ENCODE data around the gene PTCD1.

Gene PTCD1

DNA sequence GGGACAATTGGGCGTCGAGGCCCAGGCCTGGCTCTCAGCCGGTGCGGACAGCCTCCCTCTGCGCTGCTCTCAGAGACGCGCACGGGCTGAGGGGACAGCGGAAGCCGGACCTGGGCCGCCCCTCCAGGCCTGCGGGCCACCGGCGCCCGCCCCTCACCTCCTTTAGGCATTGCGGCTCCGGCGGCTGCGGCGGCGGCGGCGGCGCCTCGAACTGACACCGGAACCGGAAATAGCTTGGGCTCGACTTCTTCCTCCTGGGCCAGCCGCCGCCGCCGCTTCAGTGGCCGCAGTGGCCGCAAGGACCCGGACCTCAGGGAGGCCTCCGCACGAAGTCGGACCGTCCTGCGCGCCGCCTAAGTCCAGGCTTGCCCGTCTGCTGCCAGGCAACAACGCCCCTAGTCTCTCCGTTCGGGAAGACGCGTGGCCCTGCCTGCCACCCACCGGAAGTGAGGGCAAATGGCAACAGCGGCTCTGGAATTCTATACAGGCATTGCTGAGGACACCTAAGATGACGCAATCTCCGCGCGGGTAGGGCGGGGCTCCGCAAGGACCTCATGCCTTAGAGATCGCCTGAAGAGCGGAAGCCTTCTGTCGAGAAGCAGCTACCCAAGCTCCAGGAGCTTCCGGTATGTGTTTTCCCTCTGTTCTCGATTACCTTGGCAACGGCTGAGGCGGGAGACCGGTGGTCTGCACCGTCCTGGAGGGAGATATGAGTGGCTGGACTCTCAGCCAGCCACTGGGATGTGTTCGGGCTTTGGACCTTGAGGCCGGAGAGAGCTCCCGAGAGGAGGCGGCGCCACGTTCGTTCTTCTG is 30.0 kb downstream of the PTCD1 start, which contains the start of the genes BUD31 and PDAP1:
Gene BUD31 (plus strand): TSS at position 591 of the 813 bp plus-strand sequence. CDS start 2,124 bp downstream, outside the sequence.
Gene PDAP1 (minus strand): TSS at position 219 of the 813 bp plus-strand sequence. CDS start 49 bp downstream, at position 170.
- peak; percentile 95 for DNase-seq

DNA sequence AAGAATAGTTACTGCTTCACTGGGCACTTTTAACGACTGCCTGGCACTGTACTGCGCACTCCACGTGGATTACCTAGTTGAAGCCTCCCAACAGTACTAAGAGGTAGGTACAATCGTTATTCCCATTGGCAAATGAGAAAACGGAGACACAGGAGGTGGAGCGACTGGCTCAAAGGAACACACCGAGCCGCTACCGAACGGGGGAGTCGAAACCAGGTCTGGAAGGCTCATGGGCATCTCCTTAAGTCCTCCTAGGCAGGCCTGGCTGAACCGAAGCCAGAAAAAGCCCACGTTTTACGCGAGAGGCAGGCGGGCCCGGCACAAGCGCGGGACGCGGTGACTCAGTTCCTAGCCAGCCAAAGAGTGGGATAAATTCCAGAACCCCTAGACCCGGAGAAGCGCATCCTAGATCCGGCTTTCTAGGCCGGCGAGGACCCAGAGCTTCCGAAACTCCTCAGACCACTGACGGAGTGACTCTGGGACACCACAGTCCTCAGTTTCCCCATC is 30.7 kb downstream of the PTCD1 start:
- peak; percentile 53 for DNase-seq

DNA sequence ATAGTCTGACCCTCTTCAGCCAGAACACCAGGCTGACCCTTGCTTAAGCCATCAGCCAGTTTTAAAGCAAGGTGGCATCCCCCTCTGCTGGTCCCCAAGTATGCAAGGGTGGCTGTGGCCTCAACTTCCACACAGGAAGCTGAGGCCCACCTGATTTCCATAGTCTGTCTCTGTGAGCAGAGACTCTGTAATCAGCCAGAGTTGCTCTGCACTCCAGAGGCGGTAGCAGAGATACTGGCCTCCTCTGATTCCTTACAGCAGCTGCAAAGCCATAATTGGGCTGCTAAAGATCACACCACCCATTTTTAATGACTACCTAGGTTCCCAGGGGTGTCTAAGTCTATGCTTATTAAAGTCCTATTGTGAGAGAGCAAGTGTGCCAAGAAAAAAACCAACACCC is 32.0 kb downstream of the PTCD1 start:
- DNase-seq, result no peak

DNA sequence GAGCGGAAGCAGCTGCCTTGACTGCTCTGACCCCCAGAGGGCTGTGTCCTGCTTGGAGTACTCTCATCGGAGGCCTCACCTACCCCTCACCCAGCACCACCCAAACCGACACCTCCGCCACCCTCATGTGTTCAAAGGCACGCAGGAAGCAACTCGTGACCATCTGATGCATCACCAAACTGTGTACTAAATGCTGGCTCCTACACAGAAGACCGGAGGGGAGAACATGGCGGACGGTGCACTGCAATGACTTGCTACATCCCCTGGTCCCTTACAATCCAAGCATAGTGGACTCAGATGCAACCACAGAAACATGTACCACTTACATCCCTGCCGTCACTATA is 33.6 kb downstream of the PTCD1 start:
- DNase-seq, result no peak

DNA sequence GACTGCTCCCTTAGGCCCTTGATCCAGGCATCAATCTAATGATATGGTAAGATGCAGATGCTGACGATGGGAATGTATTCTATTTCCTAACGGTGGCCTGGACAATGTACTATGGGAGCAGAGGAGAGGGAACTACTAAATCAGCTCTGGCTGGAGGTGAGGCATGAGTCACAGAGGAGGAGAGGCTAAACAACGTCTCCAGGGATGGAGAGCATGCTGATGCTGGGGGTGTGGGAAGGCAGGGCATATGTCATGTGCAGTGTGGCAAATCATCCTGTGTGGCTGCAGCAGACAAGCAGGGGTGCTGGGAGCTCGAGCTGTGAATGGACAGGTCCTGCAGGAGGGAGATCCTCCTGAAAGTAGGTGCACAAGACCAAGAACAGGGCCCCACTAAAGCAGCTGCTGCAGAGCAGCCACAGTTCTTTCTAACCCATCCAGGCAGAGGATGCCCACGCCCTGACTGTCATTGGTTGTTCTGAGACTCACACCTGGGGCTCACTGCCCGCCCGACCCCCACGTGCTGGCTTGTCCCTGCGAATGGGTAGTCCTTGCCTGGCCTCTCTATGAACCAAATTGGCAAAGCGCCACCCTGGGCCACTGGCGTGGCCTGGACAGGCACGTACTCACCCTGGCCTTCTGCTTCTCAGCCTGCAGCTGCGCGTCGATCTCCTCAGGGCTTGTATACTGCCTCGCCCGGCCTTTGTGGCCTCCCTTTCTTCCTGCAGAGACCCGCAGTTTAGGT is 34.2 kb downstream of the PTCD1 start:
- no peak for DNase-seq

- DNase-seq, result no peak
Observed at GRCh38 chr7:99403764-99404163, 34.8 kb downstream of the PTCD1 start.

- no peak for DNase-seq
Observed at GRCh38 chr7:99402854-99403253, 35.7 kb downstream of the PTCD1 start.

DNA sequence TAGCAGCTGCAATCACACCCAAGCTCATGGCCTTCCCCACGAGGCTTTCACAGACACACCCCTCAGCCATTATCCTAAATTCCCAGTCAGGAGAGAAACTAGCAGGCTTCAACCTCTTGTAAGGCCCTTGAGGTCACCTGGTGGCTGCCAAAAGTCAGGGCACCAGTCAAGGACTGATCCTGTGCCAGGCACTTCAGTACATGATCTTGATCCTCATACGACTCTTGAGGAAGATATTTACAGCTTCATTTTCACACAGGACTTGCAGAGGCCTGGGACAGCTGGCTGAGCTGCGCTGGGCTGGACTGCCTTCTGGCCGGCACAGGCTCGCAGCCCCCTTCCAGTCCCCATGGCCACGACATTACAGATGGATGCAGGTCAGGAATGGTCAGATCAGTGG is 39.0 kb downstream of the PTCD1 start:
- no peak for DNase-seq

DNA sequence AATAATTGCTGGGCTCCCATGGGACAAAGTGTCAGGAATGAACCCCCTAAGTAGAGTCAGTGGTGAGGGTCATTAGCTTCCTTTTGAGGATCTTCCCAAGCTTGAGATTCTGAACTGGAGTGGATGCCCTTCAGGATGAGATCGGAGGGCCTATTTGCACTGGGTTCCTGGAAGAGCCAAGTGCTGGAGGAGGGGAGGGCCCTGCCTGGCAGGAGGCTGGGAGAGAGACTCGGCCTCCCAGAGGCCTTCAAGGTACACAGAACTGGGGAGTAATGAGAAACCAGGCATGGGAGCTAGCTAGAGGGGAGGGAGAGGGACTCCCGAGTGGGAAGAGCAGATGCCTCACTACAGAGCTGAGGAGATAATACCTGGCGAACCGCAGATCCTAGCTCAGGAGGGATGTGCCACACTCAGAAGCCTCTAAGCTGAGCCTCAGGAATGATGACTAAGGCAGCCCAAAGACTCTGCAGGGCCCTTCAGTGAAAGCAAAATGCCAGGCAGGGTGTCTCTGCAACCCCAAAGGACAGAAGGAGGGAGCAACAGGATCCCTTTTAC is 39.6 kb downstream of the PTCD1 start:
- DNase-seq, result no peak

- no peak for DNase-seq
Observed at GRCh38 chr7:99397297-99397983, 41.2 kb downstream of the PTCD1 start.

- DNase-seq, result no peak
Observed at GRCh38 chr7:99396418-99397296, 41.9 kb downstream of the PTCD1 start.

DNA sequence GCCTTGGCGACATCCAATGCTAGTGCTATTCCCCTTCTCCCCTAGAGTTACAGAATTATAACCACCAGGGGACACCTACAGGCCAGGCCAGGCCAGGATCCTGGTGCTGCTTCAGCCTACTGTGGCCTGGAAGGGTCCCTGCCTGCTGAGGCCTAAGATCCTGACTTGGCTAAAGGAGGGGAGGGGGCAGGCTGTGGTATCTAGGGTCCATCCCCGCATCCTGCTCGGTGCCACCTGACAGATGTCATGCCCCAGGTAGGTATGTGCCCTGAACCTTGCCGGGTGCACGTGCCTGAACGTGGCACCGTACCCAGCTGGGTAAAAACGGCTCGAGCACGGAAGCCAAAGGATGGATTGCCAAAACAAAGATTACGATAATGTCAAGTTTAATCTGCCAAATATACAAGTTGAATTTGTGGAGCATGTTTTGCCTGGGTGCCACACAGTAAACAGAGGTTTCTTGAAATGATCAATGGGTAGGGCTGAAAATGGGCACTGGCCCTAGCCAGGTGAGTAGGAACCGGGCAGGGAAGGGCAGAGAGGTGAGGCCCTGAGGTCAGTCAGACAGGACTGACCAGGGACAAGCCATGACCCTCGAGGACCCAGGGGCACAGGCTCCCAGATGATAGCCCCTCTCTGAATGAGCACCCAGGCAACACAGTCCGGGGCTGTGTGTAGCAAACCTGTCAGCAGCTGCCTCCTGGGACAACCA is 42.8 kb downstream of the PTCD1 start:
- DNase-seq, result no peak

GRCh38 chr7:99394188-99394502 is 44.5 kb downstream of the PTCD1 start:
- no peak for DNase-seq

DNA sequence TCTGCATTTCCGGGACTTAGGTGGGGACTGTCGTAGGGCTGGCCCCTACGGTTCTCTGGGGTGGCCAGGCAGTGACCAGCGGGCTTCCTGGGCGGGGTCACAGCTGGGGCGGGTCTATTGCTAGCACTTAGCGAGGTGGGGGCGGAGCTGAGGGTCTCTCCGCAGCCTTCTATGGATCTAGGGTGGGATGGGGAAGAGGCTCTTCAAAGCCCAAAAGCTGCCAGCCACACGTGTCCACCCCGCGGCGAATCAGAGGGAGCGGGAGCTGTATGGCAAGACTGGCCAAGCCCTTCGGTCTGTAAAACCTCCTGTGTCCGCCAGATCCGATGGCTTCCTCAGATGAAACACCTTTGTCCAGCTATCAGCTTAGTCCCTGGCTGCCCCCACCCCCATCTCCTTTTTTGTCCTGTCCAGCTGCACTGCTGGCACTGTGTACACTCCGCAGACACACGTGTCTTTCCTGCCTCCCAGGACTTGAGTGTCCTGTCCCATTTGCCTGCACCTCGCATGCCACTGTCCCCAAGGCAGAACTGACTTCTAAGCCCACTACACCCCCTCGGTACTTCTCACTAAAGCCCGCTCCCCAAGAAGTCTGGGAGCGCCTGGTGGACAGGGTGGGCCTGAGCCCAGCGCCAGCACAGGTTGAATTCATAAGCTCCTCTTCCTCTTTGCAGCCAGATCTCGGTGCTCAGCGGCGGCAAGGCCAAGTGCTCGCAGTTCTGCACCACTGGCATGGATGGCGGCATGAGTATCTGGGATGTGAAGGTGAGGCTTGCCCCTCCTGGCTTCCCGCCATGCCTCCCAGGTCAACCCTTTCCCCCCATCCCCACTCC is 45.0 kb downstream of the PTCD1 start:
- DNase-seq, result peak; percentile 93

DNA sequence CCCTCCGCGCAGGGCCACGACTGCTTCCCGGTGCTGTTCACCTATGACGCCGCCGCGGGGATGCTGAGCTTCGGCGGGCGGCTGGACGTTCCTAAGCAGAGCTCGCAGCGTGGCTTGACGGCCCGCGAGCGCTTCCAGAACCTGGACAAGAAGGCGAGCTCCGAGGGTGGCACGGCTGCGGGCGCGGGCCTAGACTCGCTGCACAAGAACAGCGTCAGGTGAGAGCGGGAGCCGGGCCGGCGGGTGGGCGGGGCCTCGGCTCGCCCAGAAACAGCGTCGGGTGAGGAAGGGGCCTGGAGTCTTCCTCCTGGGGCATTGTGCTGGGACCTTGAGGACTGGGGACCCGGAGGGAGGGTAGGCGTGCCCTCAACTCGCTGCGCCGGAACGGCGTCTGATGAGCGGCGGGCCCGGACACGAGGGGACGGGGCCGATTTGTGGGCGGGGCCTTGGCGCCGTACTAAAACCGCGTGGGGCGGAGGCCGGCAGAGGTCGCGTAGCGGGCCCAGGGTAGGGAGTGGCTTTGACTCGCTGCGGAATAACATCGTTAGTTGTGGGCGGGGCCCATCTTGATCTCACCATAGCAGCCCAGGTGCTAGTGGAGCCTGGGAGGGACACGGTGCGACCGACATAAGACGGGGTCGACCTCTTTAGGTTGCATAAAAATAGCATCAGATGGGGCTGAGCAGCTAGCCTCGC is 45.8 kb downstream of the PTCD1 start:
- DNase-seq, result peak; percentile 95

DNA sequence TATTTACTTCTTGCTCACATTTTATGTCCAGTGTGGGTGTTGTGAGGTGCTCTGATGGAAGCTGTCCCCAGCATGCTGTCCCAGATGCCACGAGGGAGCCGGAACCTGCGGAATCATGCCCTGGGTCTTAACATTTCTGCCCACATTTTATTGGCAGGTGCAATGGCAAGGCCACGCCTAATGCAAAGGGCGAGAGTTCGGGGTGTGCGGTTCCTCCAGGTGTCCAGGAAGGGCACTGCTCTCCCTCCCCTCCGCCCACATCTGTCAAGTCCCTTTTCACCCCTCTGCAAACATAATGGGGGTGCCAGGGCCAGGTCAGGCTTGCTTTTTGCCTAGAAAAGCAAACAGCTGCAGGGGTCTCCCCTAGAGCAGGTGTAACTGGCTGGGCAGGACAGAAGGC is 46.6 kb downstream of the PTCD1 start:
- no peak for DNase-seq

DNA sequence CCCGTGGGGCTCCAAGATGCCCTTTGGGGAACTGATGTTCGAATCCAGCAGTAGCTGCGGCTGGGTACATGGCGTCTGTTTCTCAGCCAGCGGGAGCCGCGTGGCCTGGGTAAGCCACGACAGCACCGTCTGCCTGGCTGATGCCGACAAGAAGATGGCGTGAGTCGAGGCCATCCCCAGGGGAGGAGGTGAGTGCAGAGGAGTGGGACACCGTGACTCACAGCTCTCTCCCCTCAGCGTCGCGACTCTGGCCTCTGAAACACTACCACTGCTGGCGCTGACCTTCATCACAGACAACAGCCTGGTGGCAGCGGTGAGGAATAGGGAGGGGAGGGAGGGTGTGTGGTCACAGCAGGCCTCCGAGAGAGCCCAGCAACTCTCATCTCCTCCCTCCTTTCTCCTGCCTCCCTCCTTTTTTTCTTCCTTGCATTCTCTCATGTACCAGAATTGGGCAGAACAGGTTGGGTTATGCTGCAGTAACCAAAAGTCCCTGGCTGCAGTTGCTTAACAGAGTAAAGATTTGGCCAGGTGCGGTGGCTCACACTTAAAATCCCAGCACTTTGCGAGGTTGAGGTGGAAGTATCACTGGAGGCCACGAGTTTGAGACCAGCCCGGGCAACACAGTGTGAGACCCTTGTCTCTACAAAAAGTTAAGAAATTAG is 47.5 kb downstream of the PTCD1 start:
- DNase-seq, result peak; percentile 19

GRCh38 chr7:99389772-99390171 is 48.8 kb downstream of the PTCD1 start:
- DNase-seq, result no peak

DNA sequence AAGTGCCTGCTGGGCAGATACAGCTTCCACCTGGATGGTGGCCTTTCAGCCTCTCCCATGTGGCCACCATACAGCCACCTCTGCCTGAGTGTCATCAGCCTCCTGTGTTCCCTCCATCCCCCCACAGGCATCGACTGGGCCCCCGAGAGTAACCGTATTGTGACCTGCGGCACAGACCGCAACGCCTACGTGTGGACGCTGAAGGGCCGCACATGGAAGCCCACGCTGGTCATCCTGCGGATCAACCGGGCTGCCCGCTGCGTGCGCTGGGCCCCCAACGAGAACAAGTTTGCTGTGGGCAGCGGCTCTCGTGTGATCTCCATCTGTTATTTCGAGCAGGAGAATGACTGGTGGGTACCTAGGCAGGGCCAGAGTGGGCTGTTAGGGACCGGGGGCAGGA is 50.7 kb downstream of the PTCD1 start:
- DNase-seq, result no peak
